Stimulated activated CD4-positive, alpha-beta T cell treated with anti-CD3 and anti-CD28 coated beads, Interleukin-15, amount 100 ng/mL, for 1 hour (primary cell): ENCODE results near the gene TACO1.

ENCODE experiments used
- DNase-seq, 2 donors: peaks; one replicate each; pipeline ENCODE4 v3.0.0-alpha.2; 2020; ENCODE audit warnings: low read depth in 1 of 2, low spot score in 1 of 2

Gene TACO1

GRCh38 chr17:63600569-63601438 lies at the start of gene TACO1:
Gene TACO1, plus strand, starts transcription at chr17:63600895. Its CDS starts 189 bp downstream, at chr17:63601084.
- DNase-seq, result peak; percentile 58 to 73

GRCh38 chr17:63552211-63552610 lies 48.5 kb upstream of the TACO1 start:
- DNase-seq, result no peak

GRCh38 chr17:63555500-63556156 lies 45.1 kb upstream of the TACO1 start:
- no peak for DNase-seq

- DNase-seq, result no peak
These were observed 43.3 kb upstream of the TACO1 start for GRCh38 chr17:63557416-63557815.

- no peak for DNase-seq
These were observed 42.3 kb upstream of the TACO1 start for GRCh38 chr17:63558441-63558840.

- DNase-seq, result no peak
These were observed 38.9 kb upstream of the TACO1 start for GRCh38 chr17:63561819-63562218.

- DNase-seq, result no peak
These were observed 37.4 kb upstream of the TACO1 start for GRCh38 chr17:63563339-63563738.

GRCh38 chr17:63564562-63564961 lies 36.1 kb upstream of the TACO1 start:
- DNase-seq, result no peak

GRCh38 chr17:63567229-63567628 lies 33.5 kb upstream of the TACO1 start:
- DNase-seq, result no peak

- no peak for DNase-seq
These were observed 32.1 kb upstream of the TACO1 start for GRCh38 chr17:63568563-63568962.

- DNase-seq, result no peak
These were observed 28.9 kb upstream of the TACO1 start for GRCh38 chr17:63571632-63572310.

- no peak for DNase-seq
These were observed 27.1 kb upstream of the TACO1 start for GRCh38 chr17:63573634-63574033.

GRCh38 chr17:63578027-63578768 lies 22.5 kb upstream of the TACO1 start:
- no peak for DNase-seq

- DNase-seq, result no peak
These were observed 22.0 kb upstream of the TACO1 start for GRCh38 chr17:63578769-63579111.

- no peak for DNase-seq
These were observed 21.1 kb upstream of the TACO1 start for GRCh38 chr17:63579633-63580032.

- DNase-seq, result no peak
These were observed 12.9 kb upstream of the TACO1 start for GRCh38 chr17:63587770-63588169.

- no peak for DNase-seq
These were observed 11.9 kb upstream of the TACO1 start for GRCh38 chr17:63588797-63589196.

GRCh38 chr17:63589646-63590045 lies 11.0 kb upstream of the TACO1 start:
- no peak for DNase-seq

GRCh38 chr17:63592797-63593196 lies 7.9 kb upstream of the TACO1 start:
- DNase-seq, result no peak

GRCh38 chr17:63595132-63595531 lies 5.6 kb upstream of the TACO1 start:
- DNase-seq, result no peak

- no peak for DNase-seq
These were observed 3.7 kb upstream of the TACO1 start for GRCh38 chr17:63596856-63597586.
